ENCODE results near the gene NFASC.

DNA sequence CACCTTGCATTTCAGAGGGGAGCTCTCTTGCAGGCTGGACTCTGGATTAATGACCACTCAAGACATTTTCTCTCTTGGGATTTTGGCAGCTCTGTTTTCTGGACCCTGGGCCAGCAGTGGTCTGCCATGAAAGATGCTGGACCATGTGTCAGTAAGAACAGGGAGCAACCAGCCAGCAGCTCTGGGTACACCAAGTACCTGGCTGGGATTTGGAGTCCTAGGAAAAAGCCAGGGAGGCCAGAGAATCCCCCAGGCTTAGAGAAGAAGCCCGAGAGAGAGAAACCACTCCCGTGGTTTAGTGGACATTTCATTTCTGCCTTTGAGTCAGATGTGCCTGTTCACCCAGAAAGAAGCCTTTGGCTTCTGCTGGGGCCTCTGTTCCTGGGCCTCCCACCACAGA, 2.5 kb downstream of the NFASC start:
- TF ChIP-seq, protein P1, sequence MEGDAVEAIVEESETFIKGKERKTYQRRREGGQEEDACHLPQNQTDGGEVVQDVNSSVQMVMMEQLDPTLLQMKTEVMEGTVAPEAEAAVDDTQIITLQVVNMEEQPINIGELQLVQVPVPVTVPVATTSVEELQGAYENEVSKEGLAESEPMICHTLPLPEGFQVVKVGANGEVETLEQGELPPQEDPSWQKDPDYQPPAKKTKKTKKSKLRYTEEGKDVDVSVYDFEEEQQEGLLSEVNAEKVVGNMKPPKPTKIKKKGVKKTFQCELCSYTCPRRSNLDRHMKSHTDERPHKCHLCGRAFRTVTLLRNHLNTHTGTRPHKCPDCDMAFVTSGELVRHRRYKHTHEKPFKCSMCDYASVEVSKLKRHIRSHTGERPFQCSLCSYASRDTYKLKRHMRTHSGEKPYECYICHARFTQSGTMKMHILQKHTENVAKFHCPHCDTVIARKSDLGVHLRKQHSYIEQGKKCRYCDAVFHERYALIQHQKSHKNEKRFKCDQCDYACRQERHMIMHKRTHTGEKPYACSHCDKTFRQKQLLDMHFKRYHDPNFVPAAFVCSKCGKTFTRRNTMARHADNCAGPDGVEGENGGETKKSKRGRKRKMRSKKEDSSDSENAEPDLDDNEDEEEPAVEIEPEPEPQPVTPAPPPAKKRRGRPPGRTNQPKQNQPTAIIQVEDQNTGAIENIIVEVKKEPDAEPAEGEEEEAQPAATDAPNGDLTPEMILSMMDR (IDR thresholded peaks at IDR 0.05), result no peak
- no peak for TF ChIP-seq POLR2A (IDR thresholded peaks at IDR 0.05)
